ENCODE results near the gene MAPK11.

DNA sequence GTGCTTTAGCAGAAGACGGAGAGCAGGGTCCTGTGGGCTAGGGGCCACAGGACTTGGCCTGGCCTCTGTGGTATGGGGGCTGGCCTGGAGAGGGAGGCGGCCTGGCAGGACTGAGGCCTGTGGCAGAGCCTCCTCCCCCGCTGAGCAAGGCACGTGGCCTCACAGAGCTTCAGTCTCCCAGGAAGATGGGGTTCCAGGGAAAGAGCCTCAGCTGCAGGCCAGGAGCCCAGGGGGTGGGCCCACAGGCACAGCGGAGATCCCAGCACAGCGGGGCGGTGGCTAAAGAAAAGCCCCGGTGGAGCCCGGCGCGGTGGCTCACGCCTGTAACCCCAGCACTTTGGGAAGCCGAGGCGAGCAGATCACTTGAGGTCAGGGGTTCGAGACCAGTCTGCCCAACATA, 10.9 kb downstream of the MAPK11 start:
- TF ChIP-seq RAD21 (IDR thresholded peaks at IDR 0.05; ENCODE audit: insufficient read depth, low read depth, low read length) (no peak), POU2F2 (IDR thresholded peaks at IDR 0.05; ENCODE audit: borderline replicate concordance, low read depth, low read length) (no peak), NR2C2 (IDR thresholded peaks at IDR 0.05; ENCODE audit: borderline replicate concordance, control insufficient read depth, insufficient read length, low read depth) (no peak), YY1 (IDR thresholded peaks at IDR 0.05; ENCODE audit: low read depth, low read length) (no peak), SMC3 (IDR thresholded peaks at IDR 0.05; ENCODE audit: borderline replicate concordance, low read length) (no peak), TAF1 (IDR thresholded peaks at IDR 0.05; ENCODE audit: borderline replicate concordance, low read depth, low read length) (no peak), SIX5 (IDR thresholded peaks at IDR 0.05; ENCODE audit: low read depth, low read length, severe bottlenecking) (no peak), FOXK2 (IDR thresholded peaks at IDR 0.05) (no peak), NRF1 (conservative IDR thresholded peaks at IDR 0.05; ENCODE audit: low read depth, low read length) (no peak), POLR2AphosphoS5 (IDR thresholded peaks at IDR 0.05; ENCODE audit: low read length) (no peak), POLR2A (IDR thresholded peaks at IDR 0.05; ENCODE audit: low read depth, low read length) (no peak), LARP7 (IDR thresholded peaks at IDR 0.05) (no peak)
- TF ChIP-seq, protein P1, sequence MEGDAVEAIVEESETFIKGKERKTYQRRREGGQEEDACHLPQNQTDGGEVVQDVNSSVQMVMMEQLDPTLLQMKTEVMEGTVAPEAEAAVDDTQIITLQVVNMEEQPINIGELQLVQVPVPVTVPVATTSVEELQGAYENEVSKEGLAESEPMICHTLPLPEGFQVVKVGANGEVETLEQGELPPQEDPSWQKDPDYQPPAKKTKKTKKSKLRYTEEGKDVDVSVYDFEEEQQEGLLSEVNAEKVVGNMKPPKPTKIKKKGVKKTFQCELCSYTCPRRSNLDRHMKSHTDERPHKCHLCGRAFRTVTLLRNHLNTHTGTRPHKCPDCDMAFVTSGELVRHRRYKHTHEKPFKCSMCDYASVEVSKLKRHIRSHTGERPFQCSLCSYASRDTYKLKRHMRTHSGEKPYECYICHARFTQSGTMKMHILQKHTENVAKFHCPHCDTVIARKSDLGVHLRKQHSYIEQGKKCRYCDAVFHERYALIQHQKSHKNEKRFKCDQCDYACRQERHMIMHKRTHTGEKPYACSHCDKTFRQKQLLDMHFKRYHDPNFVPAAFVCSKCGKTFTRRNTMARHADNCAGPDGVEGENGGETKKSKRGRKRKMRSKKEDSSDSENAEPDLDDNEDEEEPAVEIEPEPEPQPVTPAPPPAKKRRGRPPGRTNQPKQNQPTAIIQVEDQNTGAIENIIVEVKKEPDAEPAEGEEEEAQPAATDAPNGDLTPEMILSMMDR (IDR thresholded peaks at IDR 0.05 in 2 of 3, conservative IDR thresholded peaks at IDR 0.05 in 1 of 3; ENCODE audit: control insufficient read depth in 2 of 3, extremely low read depth in 1 of 3, insufficient read depth in 1 of 3, low read depth in 3 of 3, low read length in 3 of 3) = no peak
- TF ChIP-seq, protein P2, sequence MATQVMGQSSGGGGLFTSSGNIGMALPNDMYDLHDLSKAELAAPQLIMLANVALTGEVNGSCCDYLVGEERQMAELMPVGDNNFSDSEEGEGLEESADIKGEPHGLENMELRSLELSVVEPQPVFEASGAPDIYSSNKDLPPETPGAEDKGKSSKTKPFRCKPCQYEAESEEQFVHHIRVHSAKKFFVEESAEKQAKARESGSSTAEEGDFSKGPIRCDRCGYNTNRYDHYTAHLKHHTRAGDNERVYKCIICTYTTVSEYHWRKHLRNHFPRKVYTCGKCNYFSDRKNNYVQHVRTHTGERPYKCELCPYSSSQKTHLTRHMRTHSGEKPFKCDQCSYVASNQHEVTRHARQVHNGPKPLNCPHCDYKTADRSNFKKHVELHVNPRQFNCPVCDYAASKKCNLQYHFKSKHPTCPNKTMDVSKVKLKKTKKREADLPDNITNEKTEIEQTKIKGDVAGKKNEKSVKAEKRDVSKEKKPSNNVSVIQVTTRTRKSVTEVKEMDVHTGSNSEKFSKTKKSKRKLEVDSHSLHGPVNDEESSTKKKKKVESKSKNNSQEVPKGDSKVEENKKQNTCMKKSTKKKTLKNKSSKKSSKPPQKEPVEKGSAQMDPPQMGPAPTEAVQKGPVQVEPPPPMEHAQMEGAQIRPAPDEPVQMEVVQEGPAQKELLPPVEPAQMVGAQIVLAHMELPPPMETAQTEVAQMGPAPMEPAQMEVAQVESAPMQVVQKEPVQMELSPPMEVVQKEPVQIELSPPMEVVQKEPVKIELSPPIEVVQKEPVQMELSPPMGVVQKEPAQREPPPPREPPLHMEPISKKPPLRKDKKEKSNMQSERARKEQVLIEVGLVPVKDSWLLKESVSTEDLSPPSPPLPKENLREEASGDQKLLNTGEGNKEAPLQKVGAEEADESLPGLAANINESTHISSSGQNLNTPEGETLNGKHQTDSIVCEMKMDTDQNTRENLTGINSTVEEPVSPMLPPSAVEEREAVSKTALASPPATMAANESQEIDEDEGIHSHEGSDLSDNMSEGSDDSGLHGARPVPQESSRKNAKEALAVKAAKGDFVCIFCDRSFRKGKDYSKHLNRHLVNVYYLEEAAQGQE (IDR thresholded peaks at IDR 0.05; ENCODE audit: low read depth, low read length) = no peak

Measured in GM12878 (cell line).